Gastroesophageal sphincter (tissue), 4 donors: ENCODE data around the gene NRDC. TPM values are rescaled to one million over a fixed set of nuclear protein-coding genes. Genes with fewer than 3 reads are reported as not detected.

Source experiments
- ATAC-seq: fragments of 150-250 bp; one replicate; pipeline ENCODE4 v1.9.1; 2016; ENCODE audit warnings: mild to moderate bottlenecking, moderate library complexity
- H3K27ac ChIP-seq, 4 donors: fragments of 200-600 bp; sonication (generic) in 3 of 4; 1 replicate in 3 of 4; 2 replicates in 1 of 4; pipeline ENCODE4 v1.5.1; 2016 to 2019
- H3K27me3 ChIP-seq: fragments of 200-600 bp; sonication (generic); one replicate; pipeline ENCODE4 v1.5.1; 2019
- H3K36me3 ChIP-seq, 2 donors: fragments of 200-600 bp; sonication (generic); one replicate each; pipeline ENCODE4 v1.5.1; 2019; ENCODE audit warnings: control low read depth in 1 of 2
- H3K4me1 ChIP-seq, 3 donors: fragments of 200-600 bp; sonication (generic); 1 replicate in 2 of 3; 2 replicates in 1 of 3; pipeline ENCODE4 v1.5.1; 2016 to 2019; ENCODE audit warnings: control low read depth in 2 of 3
- H3K4me3 ChIP-seq, 2 donors: fragments of 200-600 bp; sonication (generic); one replicate each; pipeline ENCODE4 v1.5.1; 2019; ENCODE audit warnings: mild to moderate bottlenecking in 1 of 2, moderate library complexity in 1 of 2
- H3K9me3 ChIP-seq, 3 donors: fragments of 200-600 bp; sonication (generic); one replicate each; pipeline ENCODE4 v1.5.1; 2017 to 2019; ENCODE audit warnings: control low read depth in 2 of 3
- EP300 ChIP-seq: sonication (generic); formaldehyde crosslinking; IDR thresholded peaks from one replicate; pipeline ENCODE4 v1.6.1; 2017; ENCODE audit warnings: antibody characterized with exemption, mild to moderate bottlenecking
- POLR2A ChIP-seq, 2 donors: fragments of 450-650 bp; IDR thresholded peaks; one replicate each; pipeline ENCODE4 v1.6.1; 2017; ENCODE audit warnings: antibody characterized with exemption in 2 of 2, mild to moderate bottlenecking in 2 of 2, moderate library complexity in 1 of 2
- POLR2AphosphoS5 ChIP-seq: sonication (generic); formaldehyde crosslinking; IDR thresholded peaks from one replicate; pipeline ENCODE4 v1.6.1; 2017; ENCODE audit warnings: antibody characterized with exemption
- WGBS, 2 donors: methylation state at CpG; one replicate each; pipeline ENCODE4 v1.1.5; 2018; ENCODE audit warnings: low coverage in 1 of 2; 5-methylcytosine and 5-hydroxymethylcytosine counted together
- total RNA-seq, 4 donors: library from RNA; depleted of rRNA; stranded (reverse); fragments of >200 nt; gene quantifications; one replicate each; pipeline ENCODE4 v1.1.0, GENCODE V29; 2016
- TF ChIP-seq, protein P1 (sequence below), 4 experiments: fragments of 200-600 bp in 2 of 4; fragments of 450-650 bp in 2 of 4; sonication (generic) in 1 of 4; IDR thresholded peaks; one replicate each; pipeline ENCODE4 v1.5.1; 2017 to 2019; ENCODE audit warnings: antibody characterized with exemption in 4 of 4, mild to moderate bottlenecking in 2 of 4, moderate library complexity in 2 of 4

The NRDC gene
- total RNA-seq, 4 donors from 2014 or later: 61.1 to 78.1 (median 67.5) TPM

GRCh38 chr1:51847294-51847920 is 31.1 kb downstream of the NRDC start:
- 100% methylated on average over 1 of the region's 42 CpGs for WGBS, 2 donors
- Histone ChIP-seq H3K4me3 (no peak overlapping the region), H3K4me1 (peaks cover 0 to 15% (median 3%) of the 10 kb centered on the region in 3 donors), H3K36me3 (peaks cover 0 to 13% of the 10 kb centered on the region in 2 donors), H3K9me3 (no peaks in the 10 kb centered on the region), H3K27ac (no peak overlapping the region), H3K27me3 (no peaks in the 10 kb centered on the region)
- ATAC-seq: no peak
- TF ChIP-seq POLR2AphosphoS5 (no peak), POLR2A (IDR thresholded peaks at IDR 0.05) (no peak), EP300 (no peak)
- TF ChIP-seq, protein P1, sequence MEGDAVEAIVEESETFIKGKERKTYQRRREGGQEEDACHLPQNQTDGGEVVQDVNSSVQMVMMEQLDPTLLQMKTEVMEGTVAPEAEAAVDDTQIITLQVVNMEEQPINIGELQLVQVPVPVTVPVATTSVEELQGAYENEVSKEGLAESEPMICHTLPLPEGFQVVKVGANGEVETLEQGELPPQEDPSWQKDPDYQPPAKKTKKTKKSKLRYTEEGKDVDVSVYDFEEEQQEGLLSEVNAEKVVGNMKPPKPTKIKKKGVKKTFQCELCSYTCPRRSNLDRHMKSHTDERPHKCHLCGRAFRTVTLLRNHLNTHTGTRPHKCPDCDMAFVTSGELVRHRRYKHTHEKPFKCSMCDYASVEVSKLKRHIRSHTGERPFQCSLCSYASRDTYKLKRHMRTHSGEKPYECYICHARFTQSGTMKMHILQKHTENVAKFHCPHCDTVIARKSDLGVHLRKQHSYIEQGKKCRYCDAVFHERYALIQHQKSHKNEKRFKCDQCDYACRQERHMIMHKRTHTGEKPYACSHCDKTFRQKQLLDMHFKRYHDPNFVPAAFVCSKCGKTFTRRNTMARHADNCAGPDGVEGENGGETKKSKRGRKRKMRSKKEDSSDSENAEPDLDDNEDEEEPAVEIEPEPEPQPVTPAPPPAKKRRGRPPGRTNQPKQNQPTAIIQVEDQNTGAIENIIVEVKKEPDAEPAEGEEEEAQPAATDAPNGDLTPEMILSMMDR (IDR thresholded peaks at IDR 0.05): no peak

DNA sequence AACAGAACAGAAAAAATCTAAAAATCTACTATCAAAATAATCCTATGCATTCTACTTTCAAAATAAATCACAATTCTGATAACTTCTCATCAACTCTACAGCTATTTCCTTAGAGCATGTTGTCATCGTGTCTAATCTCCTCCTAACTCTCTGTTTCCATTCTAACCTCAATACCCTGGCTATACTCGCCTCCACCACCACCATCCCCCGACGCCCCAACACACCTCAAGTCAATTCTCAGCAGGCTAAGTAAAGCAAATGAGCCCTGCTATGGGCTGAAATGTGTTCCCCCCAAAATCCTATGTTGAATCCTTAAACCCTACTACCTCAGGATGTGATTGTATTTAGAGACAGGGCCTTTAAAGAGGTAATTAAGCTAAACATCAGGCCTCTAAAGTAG is 34.6 kb downstream of the NRDC start:
- H3K27me3 ChIP-seq: no peaks in the 10 kb centered on the region
- TF ChIP-seq, protein P1 (IDR thresholded peaks at IDR 0.05): no peak
- no peak for TF ChIP-seq EP300
- no peak for TF ChIP-seq POLR2AphosphoS5
- no peak for TF ChIP-seq POLR2A (IDR thresholded peaks at IDR 0.05)
- H3K27ac ChIP-seq: no peak overlapping the region
- 81 to 88% methylated on average over 4 of the region's 4 CpGs for WGBS, 2 donors
- H3K9me3 ChIP-seq: no peaks in the 10 kb centered on the region
- no peak overlapping the region for H3K4me3 ChIP-seq
- no peaks in the 10 kb centered on the region for H3K4me1 ChIP-seq
- no peak for ATAC-seq
- peaks cover 0 to 26% of the 10 kb centered on the region in 2 donors for H3K36me3 ChIP-seq

DNA sequence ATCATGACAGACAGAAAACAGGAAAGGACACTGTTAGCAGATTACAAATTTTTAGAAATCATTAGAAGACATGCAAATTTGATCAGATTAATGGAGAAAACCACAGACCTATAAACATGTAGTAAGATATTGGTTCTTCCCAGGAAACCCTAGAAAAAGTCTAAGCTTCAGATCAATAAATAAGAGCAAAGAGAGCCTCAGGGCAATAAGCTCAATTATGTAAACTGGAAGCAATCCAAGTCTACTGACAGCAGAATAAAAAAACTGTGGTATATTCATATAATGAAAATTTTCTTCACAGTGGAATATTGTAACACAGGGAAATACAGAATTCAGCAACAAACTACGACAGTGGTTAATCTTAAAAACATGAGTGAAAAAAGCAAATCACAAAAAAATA is 36.3 kb downstream of the NRDC start:
- Histone ChIP-seq H3K36me3 (peaks cover 0 to 32% of the 10 kb centered on the region in 2 donors), H3K4me1 (no peaks in the 10 kb centered on the region), H3K9me3 (no peaks in the 10 kb centered on the region), H3K4me3 (no peak overlapping the region), H3K27me3 (no peaks in the 10 kb centered on the region), H3K27ac (no peak overlapping the region)
- 94 to 100% methylated on average over 1 of the region's 1 CpG for WGBS, 2 donors
- TF ChIP-seq EP300: no peak
- TF ChIP-seq POLR2AphosphoS5: no peak
- TF ChIP-seq POLR2A (IDR thresholded peaks at IDR 0.05): no peak
- TF ChIP-seq, protein P1 (IDR thresholded peaks at IDR 0.05): no peak
- no peak for ATAC-seq

DNA sequence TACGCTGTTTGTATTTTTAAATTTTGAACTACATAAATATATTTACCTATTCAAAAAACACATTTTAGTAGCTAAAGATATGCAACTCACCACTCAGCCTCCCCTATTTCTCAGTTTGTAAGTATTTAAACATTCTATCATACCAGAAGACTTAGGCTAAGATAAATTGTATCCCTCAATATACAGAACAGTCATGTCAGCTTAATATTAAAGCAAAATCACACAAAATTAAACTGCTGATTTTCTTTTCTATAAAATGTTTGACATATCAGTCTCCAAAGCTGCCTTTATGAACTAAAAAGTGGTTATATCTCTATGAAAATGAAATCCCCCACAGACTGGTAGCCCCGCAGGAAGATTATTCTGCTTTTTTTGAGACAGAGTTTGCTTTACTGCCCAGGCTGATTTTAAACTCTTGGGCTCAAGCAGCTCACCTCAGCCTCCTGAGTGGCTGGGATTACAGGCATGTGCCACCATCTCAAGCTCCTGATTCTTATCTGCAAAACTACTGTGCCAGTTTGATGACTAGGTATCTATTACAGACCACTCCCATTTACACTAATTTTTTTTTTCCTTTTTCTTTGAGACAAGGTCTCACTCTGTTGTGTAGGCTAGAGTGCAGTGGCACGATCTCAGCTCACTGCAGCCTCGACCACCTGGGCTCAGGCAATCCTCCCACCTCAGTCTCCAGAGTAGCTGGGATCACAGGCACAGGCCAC is 37.6 kb downstream of the NRDC start:
- ATAC-seq: no peak
- WGBS, 2 donors: 72 to 97% methylated on average over 2 to 3 of the region's 4 CpGs
- no peaks in the 10 kb centered on the region for H3K27me3 ChIP-seq
- H3K9me3 ChIP-seq: no peaks in the 10 kb centered on the region
- no peaks in the 10 kb centered on the region for H3K4me1 ChIP-seq
- H3K36me3 ChIP-seq: peaks cover 0 to 31% of the 10 kb centered on the region in 2 donors
- H3K4me3 ChIP-seq: no peak overlapping the region
- H3K27ac ChIP-seq: no peak overlapping the region
- TF ChIP-seq, protein P1 (IDR thresholded peaks at IDR 0.05): no peak
- no peak for TF ChIP-seq EP300
- no peak for TF ChIP-seq POLR2A (IDR thresholded peaks at IDR 0.05)
- no peak for TF ChIP-seq POLR2AphosphoS5

DNA sequence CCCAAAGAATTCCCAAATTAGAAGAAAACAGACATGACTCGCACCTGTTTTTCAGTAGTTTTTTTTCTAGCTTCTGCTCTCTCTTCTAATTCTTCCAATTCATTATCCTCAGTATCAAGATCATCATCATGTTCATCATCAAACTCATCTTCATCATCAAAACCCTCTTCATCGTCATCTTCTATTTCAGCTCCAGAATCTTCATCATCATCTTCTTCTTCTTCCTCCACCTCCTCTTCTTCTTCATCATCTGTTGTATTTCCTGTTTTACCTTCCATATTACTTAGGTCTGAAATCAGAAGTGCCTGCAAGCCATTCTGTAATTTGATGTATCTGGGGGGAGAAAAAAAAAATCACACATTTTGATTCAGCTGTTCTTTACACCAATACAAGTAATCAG is 38.3 kb downstream of the NRDC start:
- Histone ChIP-seq H3K27me3 (no peaks in the 10 kb centered on the region), H3K4me1 (no peaks in the 10 kb centered on the region), H3K27ac (no peak overlapping the region), H3K4me3 (no peak overlapping the region), H3K9me3 (no peaks in the 10 kb centered on the region), H3K36me3 (peaks cover 0 to 39% of the 10 kb centered on the region in 2 donors)
- WGBS, 2 donors: 95 to 100% methylated on average over 2 of the region's 2 CpGs
- no peak for TF ChIP-seq POLR2AphosphoS5
- ATAC-seq: no peak
